HEK293T (cell line): Measurements from ENCODE around the gene RANBP10.

Experiments
- CTCF ChIA-PET: fragments of 350-600 bp; formaldehyde crosslinking; extraction: SDS; loops from one replicate; lab custom pipeline; 2021; ENCODE audit warnings: antibody characterized with exemption, inconsistent platforms; lab: Yijun Ruan, JAX
- POLR2A ChIA-PET: fragments of 350-600 bp; formaldehyde crosslinking; extraction: SDS; loops from one replicate; lab custom pipeline; 2020; ENCODE audit warnings: antibody characterized with exemption, inconsistent platforms; lab: Yijun Ruan, JAX
- DNase-seq: peaks from one replicate; pipeline ENCODE4 v3.0.0; 2012; ENCODE audit warnings: mixed read lengths; ENCODE audit errors: extremely low spot score
- ARNT ChIP-seq: fragments of 450-650 bp; IDR thresholded peaks from 2 replicates; pipeline ENCODE4 v1.6.1; 2017; ENCODE audit warnings: mild to moderate bottlenecking
- BHLHE40 ChIP-seq: fragments of 450-650 bp; IDR thresholded peaks from 2 replicates; pipeline ENCODE4 v1.6.1; 2016; ENCODE audit warnings: mild to moderate bottlenecking, moderate library complexity, borderline replicate concordance
- CTBP1 ChIP-seq: fragments of 450-650 bp; IDR thresholded peaks from 2 replicates; pipeline ENCODE4 v1.6.1; 2016; ENCODE audit warnings: borderline replicate concordance
- ELF4 ChIP-seq: fragments of 450-650 bp; IDR thresholded peaks from 2 replicates; pipeline ENCODE4 v1.6.1; 2017; ENCODE audit warnings: antibody characterized with exemption
- FOXA1 ChIP-seq: fragments of 450-650 bp; IDR thresholded peaks from 2 replicates; pipeline ENCODE4 v1.6.1; 2016; ENCODE audit warnings: mild to moderate bottlenecking
- FOXK2 ChIP-seq: fragments of 450-650 bp; IDR thresholded peaks from 2 replicates; pipeline ENCODE4 v1.6.1; 2016; ENCODE audit warnings: mild to moderate bottlenecking
- FOXM1 ChIP-seq: fragments of 450-650 bp; IDR thresholded peaks from 2 replicates; pipeline ENCODE4 v1.6.1; 2017; ENCODE audit warnings: mild to moderate bottlenecking, borderline replicate concordance
- HDGF ChIP-seq: fragments of 450-650 bp; IDR thresholded peaks from 2 replicates; pipeline ENCODE4 v1.6.1; 2017; ENCODE audit warnings: antibody characterized with exemption, borderline replicate concordance
- L3MBTL2 ChIP-seq: fragments of 450-650 bp; conservative IDR thresholded peaks from 2 replicates; pipeline ENCODE4 v1.6.1; 2016; ENCODE audit warnings: mild to moderate bottlenecking
- LEF1 ChIP-seq: fragments of 450-650 bp; IDR thresholded peaks from 2 replicates; pipeline ENCODE4 v1.6.1; 2017; ENCODE audit warnings: mild to moderate bottlenecking, borderline replicate concordance
- NFRKB ChIP-seq: fragments of 450-650 bp; IDR thresholded peaks from 2 replicates; pipeline ENCODE4 v1.6.1; 2016; ENCODE audit warnings: mild to moderate bottlenecking, moderate library complexity
- PKNOX1 ChIP-seq: fragments of 450-650 bp; IDR thresholded peaks from 2 replicates; pipeline ENCODE4 v1.6.1; 2016
- SP1 ChIP-seq: fragments of 450-650 bp; IDR thresholded peaks from 2 replicates; pipeline ENCODE4 v1.6.1; 2017
- SUZ12 ChIP-seq: fragments of 450-650 bp; IDR thresholded peaks from 2 replicates; pipeline ENCODE4 v1.6.1; 2016; ENCODE audit warnings: mild to moderate bottlenecking
- TARDBP ChIP-seq: fragments of 450-650 bp; IDR thresholded peaks from 2 replicates; pipeline ENCODE4 v1.6.1; 2016
- ZNF384 ChIP-seq: fragments of 450-650 bp; IDR thresholded peaks from 2 replicates; pipeline ENCODE4 v1.6.1; 2016

Gene RANBP10

GRCh38 chr16:67727521-67728485, 78.6 kb downstream of the RANBP10 start:
- CTCF ChIA-PET: no interaction called here

GRCh38 chr16:67726106-67727034, 80.0 kb downstream of the RANBP10 start:
- no peak for DNase-seq

More at GRCh38 chr16:67727521-67728485, 78.6 kb downstream of the RANBP10 start:
- POLR2A ChIA-PET: interaction anchor here (1.8 kb wide), 1 partner anchor 9 kb away, joined by 7 read pairs; the partner anchor contains the start of gene GFOD2
- DNase-seq: no peak
- no peak for TF ChIP-seq FOXM1
- TF ChIP-seq SUZ12: no peak
- no peak for TF ChIP-seq HDGF
- no peak for TF ChIP-seq TARDBP
- no peak for TF ChIP-seq FOXK2
- no peak for TF ChIP-seq ZNF384
- TF ChIP-seq LEF1: no peak
- TF ChIP-seq ARNT: no peak
- no peak for TF ChIP-seq L3MBTL2
- TF ChIP-seq PKNOX1: no peak

GRCh38 chr16:67723911-67724305, 82.5 kb downstream of the RANBP10 start:
- CTCF ChIA-PET: interaction anchor here (0.6 kb wide), 1 partner anchor 508 kb away, joined by 3 read pairs; no protein-coding TSS in a partner anchor
- POLR2A ChIA-PET: no interaction called here
- no peak for DNase-seq
- TF ChIP-seq LEF1 (no peak), HDGF (no peak), ARNT (no peak), ELF4 (no peak), FOXM1 (no peak), CTBP1 (no peak), NFRKB (no peak), BHLHE40 (no peak), FOXK2 (no peak), PKNOX1 (no peak), L3MBTL2 (no peak), TARDBP (no peak), SP1 (no peak)

More at GRCh38 chr16:67726106-67727034, 80.0 kb downstream of the RANBP10 start:
- ChIA-PET CTCF (no interaction called here), POLR2A (interaction anchor here (1.8 kb wide), 1 partner anchor 7 kb away, joined by 7 read pairs; the partner anchor contains the start of gene GFOD2)
- TF ChIP-seq SUZ12 (no peak), FOXA1 (no peak), ELF4 (no peak), ZNF384 (no peak), TARDBP (no peak), FOXM1 (no peak), LEF1 (no peak), L3MBTL2 (no peak), BHLHE40 (no peak), HDGF (no peak), CTBP1 (no peak), ARNT (no peak), SP1 (no peak)

GRCh38 chr16:67723151-67723910, 83.0 kb downstream of the RANBP10 start:
- no peak for DNase-seq
- POLR2A ChIA-PET: no interaction called here
- no peak for TF ChIP-seq L3MBTL2
- TF ChIP-seq LEF1: no peak
- no peak for TF ChIP-seq HDGF
- TF ChIP-seq FOXK2: no peak
- no peak for TF ChIP-seq BHLHE40
- TF ChIP-seq TARDBP: no peak
- no peak for TF ChIP-seq SUZ12
- TF ChIP-seq NFRKB: no peak
- TF ChIP-seq PKNOX1: no peak
- TF ChIP-seq ELF4: no peak
- TF ChIP-seq FOXM1: no peak
- no peak for TF ChIP-seq ZNF384
- TF ChIP-seq CTBP1: no peak
- no peak for TF ChIP-seq SP1
- CTCF ChIA-PET: no interaction called here
